Ishikawa (cell line): ENCODE results near the gene HS3ST2.

Source experiments
- EP300 ChIP-seq: IDR thresholded peaks from 2 replicates; pipeline ENCODE4 v1.6.1; 2012; ENCODE audit warnings: borderline replicate concordance
- MAX ChIP-seq: IDR thresholded peaks from 2 replicates; pipeline ENCODE4 v1.6.1; 2012
- YY1 ChIP-seq: IDR thresholded peaks from 2 replicates; pipeline ENCODE4 v1.6.1; 2012; ENCODE audit warnings: low read depth
- TF ChIP-seq, protein P1 (sequence below): IDR thresholded peaks from 2 replicates; pipeline ENCODE4 v1.6.1; 2012; ENCODE audit warnings: low read depth, mild to moderate bottlenecking

DNA sequence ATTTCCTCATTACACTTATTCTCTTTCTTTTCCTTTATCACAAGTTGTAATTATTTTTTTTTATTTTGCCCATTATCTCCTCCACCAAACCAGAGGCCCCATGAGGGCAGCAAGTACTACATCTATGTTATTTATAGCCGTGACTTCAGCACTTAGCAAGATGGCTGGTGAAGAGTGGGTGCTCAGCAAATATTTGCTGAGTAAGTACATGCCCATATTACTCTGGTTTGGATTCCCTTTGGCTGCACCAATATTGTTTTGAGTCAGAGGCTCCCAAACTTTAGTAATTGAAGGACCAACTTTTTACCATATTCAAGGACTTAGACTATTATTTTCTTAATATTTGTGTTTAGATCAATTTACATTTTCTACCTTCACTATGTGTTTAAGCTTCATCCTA is 83.2 kb downstream of the HS3ST2 start:
- TF ChIP-seq MAX (no peak), YY1 (no peak), EP300 (no peak)
- TF ChIP-seq, protein P1, sequence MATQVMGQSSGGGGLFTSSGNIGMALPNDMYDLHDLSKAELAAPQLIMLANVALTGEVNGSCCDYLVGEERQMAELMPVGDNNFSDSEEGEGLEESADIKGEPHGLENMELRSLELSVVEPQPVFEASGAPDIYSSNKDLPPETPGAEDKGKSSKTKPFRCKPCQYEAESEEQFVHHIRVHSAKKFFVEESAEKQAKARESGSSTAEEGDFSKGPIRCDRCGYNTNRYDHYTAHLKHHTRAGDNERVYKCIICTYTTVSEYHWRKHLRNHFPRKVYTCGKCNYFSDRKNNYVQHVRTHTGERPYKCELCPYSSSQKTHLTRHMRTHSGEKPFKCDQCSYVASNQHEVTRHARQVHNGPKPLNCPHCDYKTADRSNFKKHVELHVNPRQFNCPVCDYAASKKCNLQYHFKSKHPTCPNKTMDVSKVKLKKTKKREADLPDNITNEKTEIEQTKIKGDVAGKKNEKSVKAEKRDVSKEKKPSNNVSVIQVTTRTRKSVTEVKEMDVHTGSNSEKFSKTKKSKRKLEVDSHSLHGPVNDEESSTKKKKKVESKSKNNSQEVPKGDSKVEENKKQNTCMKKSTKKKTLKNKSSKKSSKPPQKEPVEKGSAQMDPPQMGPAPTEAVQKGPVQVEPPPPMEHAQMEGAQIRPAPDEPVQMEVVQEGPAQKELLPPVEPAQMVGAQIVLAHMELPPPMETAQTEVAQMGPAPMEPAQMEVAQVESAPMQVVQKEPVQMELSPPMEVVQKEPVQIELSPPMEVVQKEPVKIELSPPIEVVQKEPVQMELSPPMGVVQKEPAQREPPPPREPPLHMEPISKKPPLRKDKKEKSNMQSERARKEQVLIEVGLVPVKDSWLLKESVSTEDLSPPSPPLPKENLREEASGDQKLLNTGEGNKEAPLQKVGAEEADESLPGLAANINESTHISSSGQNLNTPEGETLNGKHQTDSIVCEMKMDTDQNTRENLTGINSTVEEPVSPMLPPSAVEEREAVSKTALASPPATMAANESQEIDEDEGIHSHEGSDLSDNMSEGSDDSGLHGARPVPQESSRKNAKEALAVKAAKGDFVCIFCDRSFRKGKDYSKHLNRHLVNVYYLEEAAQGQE = no peak
